Measurements from ENCODE around the gene ZBTB7C.

ZBTB7C gene

GRCh38 chr18:48133671-48134251 is 275.4 kb downstream of the ZBTB7C start:
- DNase-seq, result no peak

DNA sequence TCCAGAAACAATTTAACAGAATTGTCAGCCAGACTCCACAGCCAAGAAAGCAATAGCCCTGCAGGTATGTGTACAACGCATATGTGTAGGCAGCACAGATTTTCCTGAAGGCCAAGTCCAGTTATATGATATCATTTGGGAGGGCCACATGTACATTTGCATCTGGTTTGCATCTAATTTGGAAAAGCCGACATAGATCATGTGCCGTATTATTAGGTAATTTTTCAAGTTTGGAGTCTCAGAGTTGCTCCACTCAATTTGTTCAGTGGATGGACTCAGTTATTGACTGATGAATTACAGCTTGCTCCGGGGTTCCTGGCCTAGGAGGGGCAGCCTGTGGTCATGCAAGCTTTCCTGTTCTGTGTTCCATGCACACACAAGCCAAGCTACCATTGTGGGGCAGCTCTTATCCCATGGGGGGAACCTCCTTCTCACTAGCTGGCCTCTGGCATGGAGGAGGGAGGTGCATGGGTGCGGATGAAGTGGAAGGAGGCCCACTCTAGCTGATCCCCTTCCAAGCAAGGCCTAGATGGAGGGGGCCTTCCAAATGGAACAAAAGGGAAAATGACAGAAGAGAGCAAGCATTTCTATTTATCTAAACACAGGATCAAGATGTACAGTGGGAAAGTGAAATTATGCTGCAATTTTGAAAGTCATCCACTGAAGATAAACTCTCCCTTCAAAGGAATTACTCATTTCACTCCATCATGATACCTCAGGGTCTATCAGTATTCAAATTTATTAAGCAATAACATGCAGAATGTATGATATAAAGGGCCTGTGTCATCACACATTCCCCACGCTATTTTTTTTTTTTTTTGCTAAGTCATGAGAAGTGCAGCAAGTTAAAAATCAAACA is 276.2 kb downstream of the ZBTB7C start:
- no peak for DNase-seq

GRCh38 chr18:48131042-48131441 is 278.1 kb downstream of the ZBTB7C start:
- DNase-seq, result no peak

DNA sequence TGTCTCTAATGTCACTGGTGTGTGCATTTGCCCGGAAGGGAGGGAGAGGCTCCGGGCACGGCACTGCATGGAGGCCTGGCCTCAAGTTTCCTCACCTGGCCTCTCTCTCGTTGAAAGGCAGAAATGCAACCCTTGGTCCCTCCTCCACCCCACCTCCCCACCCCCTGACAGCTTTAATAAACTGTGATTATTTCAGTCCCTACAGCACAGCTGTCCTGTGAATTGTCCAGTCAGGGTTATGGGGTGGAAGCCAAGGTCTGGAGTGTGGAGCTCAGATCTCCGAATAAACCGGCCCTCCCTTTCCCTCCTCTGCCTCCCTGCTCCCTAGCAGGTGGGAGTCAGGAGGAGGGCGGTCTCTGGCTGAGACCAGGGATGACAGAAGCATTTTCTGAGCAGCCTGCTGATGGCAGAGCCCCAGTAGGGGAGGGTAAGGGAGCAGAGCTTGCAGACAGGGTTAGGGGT is 279.5 kb downstream of the ZBTB7C start:
- DNase-seq, result no peak

DNA sequence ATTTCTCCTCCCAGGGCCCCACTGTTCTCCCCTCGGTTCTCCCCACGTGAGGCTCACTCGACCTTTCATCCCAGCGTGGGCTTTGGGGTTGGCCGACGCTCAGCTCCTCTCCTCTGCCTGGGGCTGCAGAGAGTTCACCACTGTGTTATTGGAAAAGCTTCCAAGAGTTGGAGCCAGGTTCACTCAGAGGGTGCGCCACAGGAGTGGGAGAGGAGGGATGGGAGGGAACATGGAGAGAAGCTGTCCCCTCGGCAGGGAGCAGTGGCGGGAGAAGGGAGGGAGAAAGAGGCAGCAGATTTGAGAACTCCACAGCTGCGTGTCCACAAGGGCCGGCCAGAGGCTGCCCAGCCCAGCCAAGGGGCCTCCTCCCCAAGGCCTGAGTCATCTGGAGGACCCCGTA is 281.6 kb downstream of the ZBTB7C start:
- DNase-seq, result no peak

DNA sequence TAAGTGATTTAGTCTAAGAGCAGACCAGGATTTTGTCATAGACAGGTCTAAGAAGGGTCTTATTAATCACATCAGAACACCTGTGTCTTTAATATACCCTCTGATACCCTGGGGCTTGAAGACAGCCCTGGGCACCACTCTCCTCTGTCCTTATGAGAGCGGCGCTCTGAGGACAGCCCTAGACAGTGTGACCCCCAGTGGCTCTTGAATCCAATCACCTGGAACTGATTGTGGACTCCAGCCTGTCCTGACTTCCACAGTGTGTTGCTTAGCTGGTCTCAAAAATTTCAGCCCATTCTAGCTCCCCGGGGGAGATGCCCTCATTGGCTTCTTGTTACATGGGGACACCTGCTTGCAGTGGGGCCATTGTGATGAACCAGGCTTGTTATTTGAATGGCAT is 282.9 kb downstream of the ZBTB7C start:
- DNase-seq, result no peak

DNA sequence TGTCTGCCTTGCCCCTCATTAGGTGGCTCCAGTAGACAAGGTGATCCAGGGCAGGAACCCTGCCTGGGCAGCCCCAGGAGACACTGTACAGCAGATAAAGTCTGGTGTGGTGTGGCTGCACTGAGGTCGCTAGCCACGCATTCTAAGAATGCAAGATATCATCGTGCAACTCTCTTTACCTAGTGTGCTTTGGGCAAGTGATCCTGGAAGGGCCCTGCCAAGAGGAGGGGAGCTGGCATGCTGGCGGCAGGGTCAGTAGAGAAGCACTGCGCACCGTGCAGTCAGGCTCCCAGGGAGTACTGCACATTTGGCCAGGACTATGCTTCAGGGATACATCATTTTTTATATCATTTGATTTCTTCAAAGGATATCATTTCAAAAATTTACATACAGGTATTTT is 283.5 kb downstream of the ZBTB7C start:
- DNase-seq, result no peak

DNA sequence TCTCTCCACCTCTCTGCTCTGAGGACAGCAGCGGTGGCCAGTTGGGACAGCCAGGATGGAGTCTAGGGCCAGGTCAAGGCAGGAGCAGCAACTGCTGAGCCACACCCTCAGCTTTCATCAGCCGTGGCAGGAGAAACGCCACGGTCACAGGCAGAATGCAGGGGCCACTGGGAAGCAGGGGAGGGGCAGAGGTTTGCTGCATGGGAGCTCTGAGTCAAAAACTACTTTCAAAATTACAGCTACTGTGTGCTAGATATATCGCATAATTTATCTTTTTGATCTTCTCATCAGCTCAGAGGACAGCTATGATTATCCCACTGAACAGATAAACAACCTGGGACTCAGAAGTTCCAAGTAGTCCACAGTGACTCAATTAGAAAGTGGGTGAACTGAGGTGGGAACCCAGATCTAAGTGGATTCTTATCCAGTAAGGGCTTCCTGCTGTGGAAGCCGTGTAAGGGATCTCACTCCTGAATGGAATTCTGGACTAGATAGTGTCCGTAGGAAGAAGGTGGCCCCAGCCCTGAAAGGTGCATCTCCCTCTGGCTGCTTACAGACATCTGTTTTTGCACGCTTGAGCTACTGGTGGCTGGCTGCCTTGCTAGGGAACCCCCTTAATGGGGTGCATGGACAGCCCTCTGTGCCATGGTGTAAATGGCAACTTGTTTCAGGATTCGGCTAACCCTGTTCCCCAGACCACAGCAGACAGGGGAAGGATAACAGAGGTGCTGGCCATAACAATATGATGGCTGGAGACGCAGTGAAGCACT is 284.1 kb downstream of the ZBTB7C start:
- DNase-seq, result no peak

GRCh38 chr18:48123941-48124340 is 285.2 kb downstream of the ZBTB7C start:
- DNase-seq, result no peak

GRCh38 chr18:48123324-48123723 is 285.9 kb downstream of the ZBTB7C start:
- no peak for DNase-seq

DNA sequence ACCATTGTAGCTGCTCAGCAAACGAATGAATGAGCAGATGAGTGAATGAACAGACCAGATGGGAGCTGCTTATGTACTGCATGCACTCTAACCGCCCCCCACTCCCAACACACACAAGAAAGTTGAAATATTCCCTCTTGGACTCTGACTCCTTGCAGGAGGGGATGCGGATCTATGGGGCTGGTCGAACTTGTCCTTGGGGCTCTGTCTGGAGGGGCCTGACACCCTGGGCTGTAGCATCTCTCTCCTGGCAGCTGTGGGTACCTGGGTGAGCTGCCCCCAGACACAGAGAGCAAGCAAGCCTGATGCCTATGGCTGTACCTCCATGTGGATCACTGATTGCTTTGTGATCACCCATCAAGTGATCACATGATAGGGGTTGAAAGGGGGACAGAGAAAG is 286.4 kb downstream of the ZBTB7C start:
- no peak for DNase-seq

DNA sequence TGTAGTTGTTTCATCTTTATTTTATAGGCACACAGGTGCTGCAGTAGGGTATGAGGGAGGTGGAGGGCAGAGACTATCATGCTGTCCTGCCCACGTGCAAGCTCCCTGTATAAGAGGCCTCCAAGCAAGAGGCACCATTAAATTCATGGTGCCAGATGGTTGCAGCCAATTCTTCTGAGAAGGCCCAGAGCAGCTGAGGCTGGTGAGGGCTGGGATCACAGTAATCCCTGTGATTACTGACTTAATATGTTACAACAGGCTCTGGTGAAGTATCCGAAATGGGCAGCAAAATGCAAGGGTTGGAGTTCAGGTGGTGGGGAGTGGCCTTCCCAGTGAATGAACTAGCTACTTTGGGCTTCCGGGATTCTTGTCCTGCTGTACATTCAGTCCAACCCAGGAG is 286.8 kb downstream of the ZBTB7C start:
- DNase-seq, result no peak

- no peak for DNase-seq
Measured at GRCh38 chr18:48121752-48122151, 287.4 kb downstream of the ZBTB7C start.

GRCh38 chr18:48119204-48119603 is 290.0 kb downstream of the ZBTB7C start:
- no peak for DNase-seq

DNA sequence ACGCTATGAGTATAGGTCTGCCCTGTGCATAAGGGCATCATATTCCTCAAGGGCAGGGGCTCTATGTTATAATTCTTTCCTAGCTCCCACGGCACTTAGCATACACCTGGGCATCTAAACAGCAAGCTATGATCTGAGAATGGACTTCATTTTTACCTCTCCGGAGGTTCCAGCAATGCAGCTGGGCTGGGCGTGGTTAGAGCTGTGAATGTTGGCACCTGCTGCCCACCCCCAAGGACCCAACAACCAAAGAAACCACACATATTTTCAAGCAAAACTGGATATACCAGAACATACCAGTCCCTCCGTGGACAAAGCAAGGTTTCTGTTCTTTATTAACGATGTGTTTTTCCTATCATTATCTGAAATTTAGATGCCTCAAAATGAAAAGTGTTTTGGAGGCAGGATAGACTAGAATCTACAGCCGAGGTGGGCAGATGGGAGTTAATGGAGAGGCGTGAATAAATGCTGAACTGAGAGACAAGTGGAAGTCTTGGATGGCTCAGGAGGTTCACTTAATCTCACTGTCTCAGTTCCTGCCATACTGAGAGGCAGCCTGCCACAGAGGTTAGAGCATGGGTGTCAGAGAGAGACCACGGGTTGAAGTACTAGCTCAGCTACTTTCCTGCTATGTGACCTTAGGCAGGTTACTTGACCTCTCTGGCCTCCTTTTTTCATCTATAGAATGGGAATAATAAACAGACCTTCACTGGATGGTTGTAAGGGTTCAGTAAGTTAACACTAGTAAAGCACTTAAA is 292.1 kb downstream of the ZBTB7C start:
- DNase-seq, result no peak

- DNase-seq, result no peak
Measured at GRCh38 chr18:48116017-48116416, 293.2 kb downstream of the ZBTB7C start.

DNA sequence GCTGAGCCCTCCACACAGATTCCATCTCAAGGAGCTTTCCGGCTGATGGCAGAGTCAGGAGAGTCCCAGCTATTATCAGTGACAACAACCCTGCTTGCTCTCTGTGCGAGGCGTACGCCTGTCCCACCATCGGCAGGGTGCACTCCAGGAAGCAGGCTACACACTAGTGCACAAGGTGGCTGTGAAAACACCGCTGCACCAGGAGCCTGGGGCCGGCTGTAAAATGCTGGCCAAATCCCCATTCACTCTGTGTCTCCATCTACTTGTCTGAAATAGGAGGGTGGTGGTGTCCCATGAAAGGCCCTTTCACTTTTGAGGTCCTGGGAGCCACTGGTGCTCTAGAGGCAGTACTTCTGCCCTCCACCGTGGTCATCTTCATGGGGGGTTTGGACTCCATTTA is 295.5 kb downstream of the ZBTB7C start:
- DNase-seq, result no peak

DNA sequence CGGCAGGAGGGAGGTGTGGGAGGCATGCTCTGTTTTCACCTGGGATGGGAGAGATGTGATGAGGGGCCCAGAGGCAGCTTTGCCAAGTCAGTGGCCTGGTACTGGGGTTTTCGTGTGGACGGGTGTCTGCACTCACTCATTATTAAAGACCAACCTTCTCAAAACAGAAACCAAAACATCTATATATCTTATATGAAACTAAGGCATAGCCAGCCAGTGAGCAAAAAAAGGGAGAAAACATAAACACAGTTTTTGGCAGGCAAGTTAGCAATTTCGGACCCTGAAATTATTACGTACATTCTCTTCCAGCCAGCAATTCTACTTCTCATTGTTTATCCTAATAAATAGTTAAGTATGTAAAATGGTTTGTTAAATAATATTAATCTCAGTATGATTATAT is 297.6 kb downstream of the ZBTB7C start:
- no peak for DNase-seq

DNA sequence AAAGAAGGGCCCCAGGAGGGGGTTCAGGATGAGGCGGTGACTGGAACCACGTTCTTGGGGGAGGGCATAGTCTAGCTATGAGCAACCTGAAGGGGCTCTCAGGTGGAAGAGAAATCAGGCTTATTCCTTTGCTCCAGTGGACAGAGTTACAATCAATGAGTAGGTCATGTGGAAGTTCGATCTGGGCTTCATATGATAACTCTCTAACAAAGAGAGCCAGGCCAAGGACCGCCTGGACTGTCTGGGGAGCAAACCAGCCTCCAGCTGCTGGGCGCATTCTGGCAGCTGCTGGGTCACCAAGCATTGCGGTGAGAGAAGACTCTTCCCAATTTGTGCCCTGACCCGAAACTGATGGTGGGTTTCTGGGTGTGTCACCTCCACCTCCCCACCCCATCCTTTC is 298.4 kb downstream of the ZBTB7C start:
- no peak for DNase-seq

DNA sequence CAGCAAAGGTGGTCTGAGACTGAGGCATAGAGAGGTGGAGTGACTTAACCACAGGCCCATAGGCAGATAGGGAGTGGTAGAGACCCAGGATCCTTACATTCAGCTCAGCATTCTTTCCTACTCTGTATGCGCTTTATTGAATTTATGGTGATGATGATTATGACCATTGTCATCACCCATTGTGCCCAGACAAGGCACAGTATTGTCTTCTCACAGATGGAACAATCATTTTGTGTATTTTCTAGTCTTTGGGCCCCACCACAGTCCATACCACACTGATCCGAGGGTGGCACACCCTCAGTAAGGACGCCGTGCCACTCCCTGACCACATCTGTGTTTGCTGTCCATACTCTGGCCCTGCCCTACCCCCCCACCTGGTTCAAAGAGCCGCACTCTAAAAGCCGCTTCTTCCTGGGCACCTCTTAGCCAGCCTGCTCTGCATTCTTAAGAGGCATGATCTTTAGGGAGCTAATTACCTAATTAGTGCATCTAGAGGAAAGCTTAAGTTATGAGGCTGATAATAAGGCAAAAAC is 299.2 kb downstream of the ZBTB7C start:
- DNase-seq, result no peak

- no peak for DNase-seq
Measured at GRCh38 chr18:48108136-48108535, 301.0 kb downstream of the ZBTB7C start.

DNA sequence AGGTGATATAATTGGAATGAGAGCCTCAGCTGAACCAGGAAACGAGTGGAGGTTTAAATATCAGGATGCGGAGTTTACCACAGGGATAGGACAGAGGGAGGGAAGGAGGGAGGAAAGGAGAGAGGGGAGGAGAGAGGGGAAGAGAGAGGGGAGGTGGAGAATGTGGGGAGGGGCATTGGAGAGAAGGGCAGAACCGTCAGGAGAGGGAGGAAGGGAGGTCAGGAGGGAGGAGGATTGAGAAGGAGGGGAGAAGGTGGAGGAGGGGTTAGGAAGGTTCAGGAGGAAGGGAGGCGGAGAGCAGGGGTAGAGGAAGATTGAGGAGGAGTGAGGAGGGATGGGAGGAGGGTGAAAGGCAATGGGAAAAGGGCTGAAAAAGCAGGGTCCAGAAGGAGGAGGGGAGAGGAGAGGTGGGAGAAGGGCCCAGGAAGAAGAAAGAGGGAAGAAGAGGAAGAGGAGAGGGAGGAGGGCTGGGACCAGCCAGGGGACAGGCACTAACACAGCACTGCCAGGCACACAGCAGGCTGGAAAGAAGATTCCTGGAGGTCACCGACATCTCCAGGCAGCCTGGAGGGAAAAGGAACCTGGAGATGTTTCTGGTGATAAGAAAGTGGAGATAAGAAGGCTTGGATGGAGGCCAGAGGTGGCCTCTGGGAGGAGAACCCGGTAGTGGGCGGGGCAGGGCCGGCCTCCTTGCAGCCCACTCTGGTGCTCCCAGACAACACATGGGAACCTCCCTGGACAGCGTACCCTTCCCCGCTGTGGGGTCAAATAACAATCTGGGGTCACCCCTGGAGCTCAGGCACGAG is 302.0 kb downstream of the ZBTB7C start:
- DNase-seq, result no peak

Data from activated CD8-positive, alpha-beta memory T cell treated with anti-CD3 and anti-CD28 coated beads, Interleukin-2, amount 50 U/mL, for 4 hours (primary cell).